K562 (cell line): ENCODE measurements around the gene SSH3. TPM values are rescaled to one million over a fixed set of nuclear protein-coding genes. Genes with fewer than 3 reads are reported as not detected.
A peak's percentile ranks its signal among the peaks of the same experiment; 100 is the strongest.

Experiments used
- ARNT ChIP-seq, 2 experiments: fragments of 450-650 bp; IDR thresholded peaks; 2 replicates each; pipeline ENCODE4 v1.6.1; 2016; ENCODE audit warnings: mild to moderate bottlenecking in 1 of 2
- ASH1L ChIP-seq: fragments of 450-650 bp; IDR thresholded peaks from 2 replicates; pipeline ENCODE4 v1.6.1; 2018; ENCODE audit warnings: borderline replicate concordance, mild to moderate bottlenecking, low read depth; ENCODE audit not compliant: partially characterized antibody
- CC2D1A ChIP-seq: fragments of 450-650 bp; IDR thresholded peaks from 2 replicates; pipeline ENCODE4 v1.6.1; 2017; ENCODE audit warnings: mild to moderate bottlenecking
- CTBP1 ChIP-seq: fragments of 450-650 bp; IDR thresholded peaks from 2 replicates; pipeline ENCODE4 v1.6.1; 2016; ENCODE audit warnings: borderline replicate concordance
- DIDO1 ChIP-seq: fragments of 450-650 bp; IDR thresholded peaks from 2 replicates; pipeline ENCODE4 v1.6.1; 2016; ENCODE audit warnings: low read depth, missing biosample characterization, missing genetic modification characterization
- DPF2 ChIP-seq: fragments of 450-650 bp; IDR thresholded peaks from 2 replicates; pipeline ENCODE4 v1.6.1; 2016
- E2F6 ChIP-seq, 2 experiments: IDR thresholded peaks; 2 replicates each; pipeline ENCODE4 v1.6.1; 2011; ENCODE audit warnings: borderline replicate concordance in 1 of 2, control low read depth in 1 of 2, low read depth in 1 of 2, low read length in 1 of 2, mild to moderate bottlenecking in 1 of 2, mixed read lengths in 1 of 2, moderate library complexity in 1 of 2; ENCODE audit not compliant: insufficient read depth in 1 of 2, insufficient read length in 1 of 2, poor library complexity in 1 of 2, severe bottlenecking in 1 of 2; ENCODE audit errors: extremely low read depth in 1 of 2
- ETV1 ChIP-seq: fragments of 450-650 bp; conservative IDR thresholded peaks from 2 replicates; pipeline ENCODE4 v1.6.1; 2016; ENCODE audit warnings: missing genetic modification characterization, control low read depth, low read depth, missing compliant biosample characterization
- ETV5 ChIP-seq: sonication (generic); formaldehyde crosslinking; IDR thresholded peaks from 2 replicates; pipeline ENCODE4 v1.4.0; 2020; ENCODE audit warnings: low read depth, mild to moderate bottlenecking, missing genetic modification reagents
- FOS ChIP-seq: IDR thresholded peaks from 3 replicates; pipeline ENCODE4 v1.6.1; 2011; ENCODE audit not compliant: insufficient read length; ENCODE audit errors: extremely low read depth
- FOXK2 ChIP-seq, 2 experiments: fragments of 450-650 bp; IDR thresholded peaks in 1 of 2; conservative IDR thresholded peaks in 1 of 2; 2 replicates each; pipeline ENCODE4 v1.6.1; 2016; ENCODE audit warnings: low read depth in 2 of 2, mild to moderate bottlenecking in 1 of 2
- ID3 ChIP-seq, 2 experiments: fragments of 250-450 bp in 1 of 2; fragments of 450-650 bp in 1 of 2; sonication (Bioruptor Pico) in 1 of 2; IDR thresholded peaks; 2 replicates each; pipeline versions ENCODE4 v1.6.1 to v1.8.0; 2016 to 2021; ENCODE audit warnings: mild to moderate bottlenecking in 2 of 2, moderate library complexity in 2 of 2, missing compliant biosample characterization in 1 of 2, missing genetic modification characterization in 1 of 2
- LCOR ChIP-seq: sonication (generic); formaldehyde crosslinking; IDR thresholded peaks from 2 replicates; pipeline ENCODE4 v1.8.0; 2022; ENCODE audit warnings: mild to moderate bottlenecking, missing genetic modification reagents
- LEF1 ChIP-seq: fragments of 450-650 bp; IDR thresholded peaks from 2 replicates; pipeline ENCODE4 v1.6.1; 2016; ENCODE audit warnings: mild to moderate bottlenecking
- MAZ ChIP-seq, 2 experiments: fragments of 450-650 bp in 1 of 2; sonication (generic) in 1 of 2; formaldehyde crosslinking; IDR thresholded peaks in 1 of 2; conservative IDR thresholded peaks in 1 of 2; 2 replicates each; pipeline versions ENCODE4 v1.4.0 to v1.5.0; 2020; ENCODE audit warnings: mild to moderate bottlenecking in 1 of 2, missing genetic modification reagents in 1 of 2
- MTA3 ChIP-seq: fragments of 450-650 bp; formaldehyde crosslinking; IDR thresholded peaks from 2 replicates; pipeline ENCODE4 v1.6.1; 2017; ENCODE audit warnings: mild to moderate bottlenecking, borderline replicate concordance
- NBN ChIP-seq: fragments of 450-650 bp; IDR thresholded peaks from 2 replicates; pipeline ENCODE4 v1.6.1; 2016; ENCODE audit warnings: low read depth, mild to moderate bottlenecking
- NR4A1 ChIP-seq, 2 experiments: fragments of 250-450 bp in 1 of 2; fragments of 450-650 bp in 1 of 2; sonication (Bioruptor Pico) in 1 of 2; IDR thresholded peaks; 2 replicates each; pipeline versions ENCODE4 v1.4.0 to v1.6.1; 2016 to 2020; ENCODE audit warnings: mild to moderate bottlenecking in 2 of 2, missing compliant biosample characterization in 1 of 2, missing genetic modification characterization in 1 of 2, moderate library complexity in 1 of 2
- SMARCE1 ChIP-seq: fragments of 450-650 bp; IDR thresholded peaks from 2 replicates; pipeline ENCODE4 v1.7.1; 2016; ENCODE audit warnings: mild to moderate bottlenecking
- SMC3 ChIP-seq: conservative IDR thresholded peaks from 2 replicates; pipeline ENCODE4 v1.6.1; 2011; ENCODE audit warnings: low read depth, low read length, improper control_type of control experiment; ENCODE audit not compliant: insufficient read depth
- polyA plus RNA-seq, 8 experiments: library from polyadenylated mRNA; depleted of rRNA in 4 of 8; stranded (reverse) in 5 of 8; unstranded in 3 of 8; fragments of >200 nt; fragmentation: Nextera tagmentation in 2 of 8; fragmentation: Illumina TruSeq in 1 of 8; extraction: Ambion mirVana in 2 of 8; extraction: Trizol in 1 of 8; gene quantifications; 2 replicates each; pipeline versions ENCODE4 v1.2.1 to v1.2.3, GENCODE V29; 2011 to 2014; ENCODE audit warnings: inconsistent platforms in 1 of 8, missing spikeins in 1 of 8
- total RNA-seq, 7 experiments: library from RNA; depleted of rRNA in 6 of 7; stranded (reverse); fragments of >200 nt in 6 of 7; fragmentation: Illumina TruSeq in 2 of 7; extraction: Trizol in 2 of 7; gene quantifications; 2 replicates each; pipeline versions ENCODE4 v1.2.1 to v1.2.3, GENCODE V29; 2011 to 2021; ENCODE audit warnings: low replicate concordance in 1 of 7
- TF ChIP-seq, protein P1 (sequence below): fragments of 450-650 bp; IDR thresholded peaks from 2 replicates; pipeline ENCODE4 v1.6.1; 2016
- TF ChIP-seq, protein P2 (sequence below), 2 experiments: fragments of 450-650 bp; conservative IDR thresholded peaks; 2 replicates each; pipeline ENCODE4 v1.6.1; 2017; ENCODE audit warnings: mild to moderate bottlenecking in 2 of 2, moderate library complexity in 2 of 2

SSH3 gene
- total and polyA plus RNA-seq, 9 of the 15 experiments (the other 6 are each of a cell fraction or from before 2014, with no cell fraction given), result 0.07 to 1.0 (median 0.24) TPM; not detected in 3

DNA sequence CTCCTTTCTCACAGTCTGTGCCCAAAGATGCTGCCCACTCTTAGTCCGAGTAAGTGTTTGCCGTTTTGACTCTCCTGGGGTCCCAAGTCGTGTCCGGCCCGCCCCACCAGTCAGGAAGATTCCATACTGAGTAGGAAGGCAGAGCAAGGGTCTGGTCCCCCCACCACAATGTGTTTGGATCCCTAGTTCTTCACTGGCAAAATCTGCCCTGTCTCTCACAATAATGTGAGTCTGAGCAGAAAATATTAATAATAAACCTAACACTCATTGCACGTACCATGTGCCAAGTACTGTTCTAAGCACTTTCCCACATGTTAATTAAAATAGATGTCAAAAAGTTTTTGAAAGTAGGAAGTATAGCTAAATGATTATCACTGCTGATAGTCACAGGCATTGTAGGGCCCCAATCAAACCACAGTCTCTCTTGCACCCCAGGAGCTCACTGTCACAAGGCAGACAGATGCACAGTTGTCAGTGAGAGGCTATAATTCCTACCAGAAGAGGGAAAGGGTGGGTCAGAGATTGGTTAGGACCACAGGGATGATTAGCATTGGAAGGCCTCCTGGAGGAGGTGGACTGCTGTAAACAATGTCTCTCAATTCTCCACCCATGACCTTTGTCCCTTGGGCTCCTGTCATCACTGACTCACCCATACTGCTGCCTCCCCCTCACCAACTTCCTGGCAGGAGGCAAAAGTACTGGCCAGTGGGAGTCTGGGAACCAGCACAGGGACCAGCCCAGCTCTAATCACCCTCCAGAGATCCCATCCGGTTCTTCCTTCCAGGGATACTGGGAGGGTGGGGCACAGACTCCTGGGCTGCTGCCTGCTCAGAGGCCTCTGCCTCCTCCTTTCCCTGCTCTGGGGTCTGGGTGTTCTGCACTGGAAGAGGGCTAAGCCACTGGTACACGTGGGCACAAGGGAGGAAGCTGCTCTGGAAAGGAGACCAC lies 51.0 kb downstream of the SSH3 start (continued):
- TF ChIP-seq, protein P1, sequence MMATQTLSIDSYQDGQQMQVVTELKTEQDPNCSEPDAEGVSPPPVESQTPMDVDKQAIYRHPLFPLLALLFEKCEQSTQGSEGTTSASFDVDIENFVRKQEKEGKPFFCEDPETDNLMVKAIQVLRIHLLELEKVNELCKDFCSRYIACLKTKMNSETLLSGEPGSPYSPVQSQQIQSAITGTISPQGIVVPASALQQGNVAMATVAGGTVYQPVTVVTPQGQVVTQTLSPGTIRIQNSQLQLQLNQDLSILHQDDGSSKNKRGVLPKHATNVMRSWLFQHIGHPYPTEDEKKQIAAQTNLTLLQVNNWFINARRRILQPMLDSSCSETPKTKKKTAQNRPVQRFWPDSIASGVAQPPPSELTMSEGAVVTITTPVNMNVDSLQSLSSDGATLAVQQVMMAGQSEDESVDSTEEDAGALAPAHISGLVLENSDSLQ, result peak; percentile 62
- TF ChIP-seq ETV1 (tag), result peak; percentile 82
- peak; percentile 56 for TF ChIP-seq LEF1
- no peak for TF ChIP-seq ASH1L
- no peak for TF ChIP-seq DIDO1 (tag)
- TF ChIP-seq MAZ (CRISPR knock-in tag; conservative IDR thresholded peaks at IDR 0.05 in 1 of 2, IDR thresholded peaks at IDR 0.05 in 1 of 2), result peak in 1 of 2 experiments; percentile 69; a peak in 1 of 4 replicates
- TF ChIP-seq CTBP1, result peak; percentile 82
- TF ChIP-seq ID3 (CRISPR knock-in tag; IDR thresholded peaks at IDR 0.05), result no peak
- TF ChIP-seq ID3 (tag; IDR thresholded peaks at IDR 0.05), result peak; percentile 92
- no peak for TF ChIP-seq SMC3
- TF ChIP-seq FOS, result peak; percentile 51
- TF ChIP-seq, protein P2, sequence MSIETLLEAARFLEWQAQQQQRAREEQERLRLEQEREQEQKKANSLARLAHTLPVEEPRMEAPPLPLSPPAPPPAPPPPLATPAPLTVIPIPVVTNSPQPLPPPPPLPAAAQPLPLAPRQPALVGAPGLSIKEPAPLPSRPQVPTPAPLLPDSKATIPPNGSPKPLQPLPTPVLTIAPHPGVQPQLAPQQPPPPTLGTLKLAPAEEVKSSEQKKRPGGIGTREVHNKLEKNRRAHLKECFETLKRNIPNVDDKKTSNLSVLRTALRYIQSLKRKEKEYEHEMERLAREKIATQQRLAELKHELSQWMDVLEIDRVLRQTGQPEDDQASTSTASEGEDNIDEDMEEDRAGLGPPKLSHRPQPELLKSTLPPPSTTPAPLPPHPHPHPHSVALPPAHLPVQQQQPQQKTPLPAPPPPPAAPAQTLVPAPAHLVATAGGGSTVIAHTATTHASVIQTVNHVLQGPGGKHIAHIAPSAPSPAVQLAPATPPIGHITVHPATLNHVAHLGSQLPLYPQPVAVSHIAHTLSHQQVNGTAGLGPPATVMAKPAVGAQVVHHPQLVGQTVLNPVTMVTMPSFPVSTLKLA (conservative IDR thresholded peaks at IDR 0.05), result 0 out of 4 replicates have a peak, but pooled peaks of 1 of the 2 experiments have one; percentile 37
- TF ChIP-seq MTA3, result peak; percentile 47; the same call in 1 of the 2 replicates
- peak; percentile 96 for TF ChIP-seq ETV5 (CRISPR knock-in tag)
- TF ChIP-seq E2F6 (IDR thresholded peaks at IDR 0.05; ENCODE audit: borderline replicate concordance in 1 of 2, extremely low read depth in 1 of 2, insufficient read depth in 1 of 2, insufficient read length in 1 of 2, low read depth in 1 of 2, low read length in 1 of 2, poor library complexity in 1 of 2, severe bottlenecking in 1 of 2), result peak in 1 of 2 experiments; percentile 14
- TF ChIP-seq FOXK2 (conservative IDR thresholded peaks at IDR 0.05 in 1 of 2, IDR thresholded peaks at IDR 0.05 in 1 of 2; ENCODE audit: low read depth in 2 of 2), result peak; percentile 40 to 55; a peak in 2 of 4 replicates
- TF ChIP-seq NR4A1 (CRISPR knock-in tag; IDR thresholded peaks at IDR 0.05), result 0 out of 2 replicates have a peak, but pooled peaks have one; percentile 64
- no peak for TF ChIP-seq NR4A1 (tag; IDR thresholded peaks at IDR 0.05)
- TF ChIP-seq NBN, result peak; percentile 62; the same call in 1 of the 2 replicates
- peak; percentile 95 for TF ChIP-seq SMARCE1
- TF ChIP-seq LCOR (CRISPR knock-in tag), result 0 out of 2 replicates have a peak, but pooled peaks have one; percentile 48
- TF ChIP-seq DPF2, result peak; percentile 94
- TF ChIP-seq ARNT (IDR thresholded peaks at IDR 0.05), result peak in 1 of 2 experiments; percentile 61; a peak in 1 of 4 replicates
- peak; percentile 37; the same call in 1 of the 2 replicates for TF ChIP-seq CC2D1A
